Measurements from ENCODE around the gene OMA1.
A peak's percentile ranks its signal among the peaks of the same experiment; 100 is the strongest.
"Not testable (repeated sequence)": the region's sequence is repeated elsewhere in the genome, so short reads cannot be mapped to it uniquely, and the experiment has no call there.

OMA1 gene

GRCh38 chr1:58528518-58528917 lies 18.0 kb downstream of the OMA1 start:
- DNase-seq (ENCODE audit: low read depth in 2 of 2) = peak; percentile 24 to 28

GRCh38 chr1:58524353-58524945 lies 22.1 kb downstream of the OMA1 start:
- DNase-seq (ENCODE audit: low read depth in 2 of 2) = peak in 1 of 2 experiments; percentile 11

GRCh38 chr1:58515794-58516401 lies 30.6 kb downstream of the OMA1 start:
- peak; percentile 57 to 64 for DNase-seq (ENCODE audit: low read depth in 2 of 2)

- DNase-seq (ENCODE audit: low read depth in 2 of 2) = no peak
Measured at GRCh38 chr1:58513956-58514355, 32.6 kb downstream of the OMA1 start.

GRCh38 chr1:58508629-58509028 lies 37.9 kb downstream of the OMA1 start:
- no peak for DNase-seq (ENCODE audit: low read depth in 2 of 2)

GRCh38 chr1:58505286-58505685 lies 41.2 kb downstream of the OMA1 start:
- DNase-seq (ENCODE audit: low read depth in 2 of 2) = no peak

GRCh38 chr1:58502519-58502918 lies 44.0 kb downstream of the OMA1 start:
- no peak for DNase-seq (ENCODE audit: low read depth in 2 of 2)

- DNase-seq (ENCODE audit: low read depth in 2 of 2) = no peak
Measured at GRCh38 chr1:58500043-58500442, 46.5 kb downstream of the OMA1 start.

GRCh38 chr1:58497499-58497898 lies 49.0 kb downstream of the OMA1 start:
- DNase-seq (ENCODE audit: low read depth in 2 of 2) = no peak

- no peak for DNase-seq (ENCODE audit: low read depth in 2 of 2)
Measured at GRCh38 chr1:58496042-58496441, 50.5 kb downstream of the OMA1 start.

GRCh38 chr1:58488914-58489313 lies 57.6 kb downstream of the OMA1 start:
- DNase-seq (ENCODE audit: low read depth in 2 of 2) = not testable (repeated sequence)

GRCh38 chr1:58487002-58487401 lies 59.5 kb downstream of the OMA1 start:
- DNase-seq (ENCODE audit: low read depth in 2 of 2) = no peak

- DNase-seq (ENCODE audit: low read depth in 2 of 2) = no peak
Measured at GRCh38 chr1:58481962-58482361, 64.6 kb downstream of the OMA1 start.

- DNase-seq (ENCODE audit: low read depth in 2 of 2) = no peak
Measured at GRCh38 chr1:58480191-58480590, 66.3 kb downstream of the OMA1 start.

GRCh38 chr1:58477390-58477789 lies 69.1 kb downstream of the OMA1 start:
- no peak for DNase-seq (ENCODE audit: low read depth in 2 of 2)

GRCh38 chr1:58476179-58476578 lies 70.3 kb downstream of the OMA1 start:
- DNase-seq (ENCODE audit: low read depth in 2 of 2) = no peak

GRCh38 chr1:58469476-58469875 lies 77.0 kb downstream of the OMA1 start:
- no peak for DNase-seq (ENCODE audit: low read depth in 2 of 2)

- DNase-seq (ENCODE audit: low read depth in 2 of 2) = no peak
Measured at GRCh38 chr1:58469016-58469415, 77.5 kb downstream of the OMA1 start.

GRCh38 chr1:58468612-58469011 lies 77.9 kb downstream of the OMA1 start:
- DNase-seq (ENCODE audit: low read depth in 2 of 2) = no peak

GRCh38 chr1:58466630-58467241 lies 79.8 kb downstream of the OMA1 start:
- DNase-seq (ENCODE audit: low read depth in 2 of 2) = no peak

GRCh38 chr1:58465825-58466629 lies 80.5 kb downstream of the OMA1 start:
- DNase-seq (ENCODE audit: low read depth in 2 of 2) = peak; percentile 85 to 87

- DNase-seq (ENCODE audit: low read depth in 2 of 2) = no peak
Measured at GRCh38 chr1:58465176-58465575, 81.3 kb downstream of the OMA1 start.

GRCh38 chr1:58460469-58460868 lies 86.1 kb downstream of the OMA1 start:
- DNase-seq (ENCODE audit: low read depth in 2 of 2) = no peak

All from fibroblast of skin of left quadriceps (primary cell).